ENCODE data around the gene TEX52.
"Not testable (repeated sequence)": the region's sequence is repeated elsewhere in the genome, so short reads cannot be mapped to it uniquely, and the experiment has no call there.

TEX52 gene

DNA sequence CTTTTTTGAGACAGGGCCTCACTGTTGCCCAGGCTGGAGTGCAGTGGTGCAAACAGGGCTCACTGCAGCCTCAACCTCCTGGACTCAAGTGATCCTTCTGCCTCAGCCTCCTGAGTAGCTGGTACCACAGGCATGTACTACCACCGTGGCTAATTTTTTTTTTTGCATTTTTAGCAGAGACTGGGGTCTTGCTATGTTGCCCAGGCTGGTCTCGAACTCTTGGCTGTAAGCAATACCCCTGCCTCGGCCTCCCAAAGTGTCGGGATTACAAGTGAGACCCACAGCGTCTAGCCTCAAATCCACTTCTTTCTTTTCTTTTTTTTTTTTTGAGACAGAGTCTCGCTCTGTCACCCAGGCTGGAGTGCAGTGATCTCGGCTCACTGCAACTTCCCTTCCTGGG is 6.6 kb upstream of the TEX52 start:
- DNase-seq: not testable (repeated sequence)

DNA sequence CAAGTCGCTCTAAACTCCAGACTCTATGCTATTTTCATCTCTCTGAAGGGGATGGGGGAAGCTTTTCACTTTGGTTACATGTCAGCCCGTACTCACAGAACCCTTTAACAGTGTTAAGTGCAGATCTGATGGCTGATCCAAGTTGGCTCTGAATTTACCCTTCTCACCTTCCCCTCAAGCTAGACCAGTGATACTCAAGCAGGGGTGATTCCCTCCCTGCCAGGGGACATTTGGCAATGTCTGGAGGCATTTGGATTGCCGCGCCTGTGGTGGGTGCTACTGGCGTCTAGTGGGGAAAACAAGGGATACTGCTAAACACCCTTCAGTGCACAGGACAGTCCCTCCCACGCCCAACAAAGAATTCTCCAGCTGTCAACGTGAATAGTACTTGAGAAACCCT is 6.0 kb upstream of the TEX52 start:
- DNase-seq: no peak

DNA sequence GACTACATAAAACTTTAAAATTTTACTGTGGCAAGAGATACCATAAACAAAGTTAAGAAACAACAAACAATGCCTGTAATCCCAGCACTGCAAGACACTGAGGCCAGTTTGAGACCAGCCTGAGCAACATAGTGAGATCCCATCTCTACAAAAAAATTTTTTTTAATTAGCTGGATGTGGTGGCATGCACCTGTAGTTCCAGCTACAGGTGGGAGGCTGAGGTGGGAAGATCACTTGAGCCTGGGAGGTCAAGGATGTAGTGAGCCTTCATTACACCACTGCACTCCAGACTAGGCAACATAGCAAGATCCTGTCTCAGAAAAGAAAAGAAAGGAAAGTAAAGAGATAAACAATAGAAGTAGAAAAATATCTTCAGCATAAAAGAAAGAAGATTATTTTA is 3.3 kb upstream of the TEX52 start:
- no peak for DNase-seq

DNA sequence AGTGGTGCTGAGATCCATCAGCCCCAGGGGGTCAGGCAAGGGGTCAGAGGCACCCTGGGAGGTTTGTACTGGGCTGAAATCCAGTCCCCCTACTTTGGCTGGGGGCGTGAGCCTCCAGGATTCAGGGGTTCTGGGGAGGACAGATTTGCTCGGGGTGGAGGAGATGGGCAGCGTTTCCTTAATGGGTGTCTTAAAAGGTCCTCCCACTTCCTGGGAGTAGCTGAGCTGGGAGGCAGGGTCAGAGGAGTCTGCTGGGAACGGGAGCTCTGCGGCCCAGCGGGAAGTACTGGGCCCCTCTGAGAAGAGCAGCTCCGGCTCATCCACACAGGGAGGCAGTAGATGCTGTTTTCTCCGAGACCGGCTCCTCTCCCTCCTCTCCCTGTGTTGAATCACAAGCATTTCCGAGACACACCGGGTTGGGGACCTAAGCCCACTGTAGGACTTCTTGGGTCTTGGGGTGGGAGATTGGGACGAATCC is 2.1 kb upstream of the TEX52 start:
- DNase-seq: no peak

DNA sequence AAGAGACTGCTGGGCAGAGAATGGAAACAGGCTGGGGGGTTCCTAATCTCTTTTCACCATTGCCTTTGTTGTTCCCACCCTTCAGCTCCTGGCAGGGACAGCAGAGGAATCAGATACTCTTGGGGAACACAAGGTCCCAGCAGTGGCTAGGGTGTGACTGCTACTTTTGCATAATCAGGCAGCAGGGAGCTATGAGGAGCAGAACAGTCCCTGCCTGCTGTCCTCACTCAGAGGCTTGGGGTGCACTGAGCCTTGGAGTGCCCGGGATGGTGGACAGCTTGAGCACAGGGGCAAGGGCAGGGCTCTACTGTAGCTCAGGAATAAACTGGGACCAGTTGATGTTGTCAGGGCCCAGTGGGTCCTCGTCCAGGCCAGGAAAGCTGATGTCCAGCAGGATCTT is 1.5 kb upstream of the TEX52 start:
- no peak for DNase-seq

DNA sequence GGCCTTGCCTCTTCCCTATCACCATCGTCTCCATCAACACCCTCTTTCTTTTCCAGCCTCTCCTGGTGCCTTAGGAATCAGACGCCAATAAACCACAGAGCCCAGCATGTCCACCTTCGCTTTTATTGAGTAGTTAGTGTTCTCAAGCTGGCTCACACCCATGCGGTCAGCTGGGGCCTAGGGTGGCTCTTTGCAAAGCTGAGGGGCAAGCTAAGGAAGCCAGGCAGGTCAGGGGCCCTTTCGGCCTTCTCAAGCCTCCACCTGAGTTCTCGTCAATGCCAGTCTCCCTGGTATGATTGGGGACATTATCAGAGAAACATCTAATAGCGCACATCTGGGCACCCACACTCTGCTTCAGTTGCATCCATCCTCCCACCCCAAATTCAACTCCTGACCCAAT is 737 bp upstream of the TEX52 start:
- DNase-seq: no peak

DNA sequence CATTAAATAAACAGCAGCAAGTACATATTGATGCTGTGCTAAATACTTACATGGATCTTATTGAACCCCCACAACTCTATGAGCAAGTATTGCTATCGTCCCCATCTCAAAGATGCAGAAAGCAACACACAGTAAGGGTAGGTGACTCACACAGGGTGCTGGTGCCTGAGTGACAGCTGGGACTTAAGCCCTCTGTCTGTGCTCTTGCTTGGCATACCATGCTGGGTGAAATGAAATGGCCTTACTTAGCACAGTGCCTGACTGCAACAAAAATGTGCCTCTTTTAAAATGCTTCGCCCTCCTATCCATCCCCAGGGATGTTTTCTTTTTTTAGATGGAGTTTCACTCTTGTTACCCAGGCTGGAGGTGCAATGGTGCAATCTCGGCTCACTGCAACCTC is 788 bp downstream of the TEX52 start:
- DNase-seq: no peak

DNA sequence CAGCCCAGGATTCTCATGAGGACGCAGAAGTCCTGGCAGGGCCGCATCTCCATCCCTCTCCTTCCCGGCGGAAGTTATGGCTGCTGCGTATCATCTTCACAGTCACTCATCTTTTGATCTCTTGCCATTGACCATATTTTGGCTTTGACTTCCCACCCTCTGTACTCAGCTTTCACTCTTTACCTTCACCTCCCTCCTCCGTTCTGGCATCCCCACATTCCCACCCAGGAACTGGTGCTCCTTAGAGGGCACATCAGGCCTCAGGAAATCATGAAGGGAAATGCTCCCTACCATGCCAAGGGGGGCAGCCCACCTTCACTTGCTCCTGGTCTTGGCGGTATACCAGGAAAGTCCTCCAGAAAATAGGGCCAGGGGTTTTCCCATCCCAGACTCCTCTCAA is 1.3 kb downstream of the TEX52 start:
- no peak for DNase-seq

DNA sequence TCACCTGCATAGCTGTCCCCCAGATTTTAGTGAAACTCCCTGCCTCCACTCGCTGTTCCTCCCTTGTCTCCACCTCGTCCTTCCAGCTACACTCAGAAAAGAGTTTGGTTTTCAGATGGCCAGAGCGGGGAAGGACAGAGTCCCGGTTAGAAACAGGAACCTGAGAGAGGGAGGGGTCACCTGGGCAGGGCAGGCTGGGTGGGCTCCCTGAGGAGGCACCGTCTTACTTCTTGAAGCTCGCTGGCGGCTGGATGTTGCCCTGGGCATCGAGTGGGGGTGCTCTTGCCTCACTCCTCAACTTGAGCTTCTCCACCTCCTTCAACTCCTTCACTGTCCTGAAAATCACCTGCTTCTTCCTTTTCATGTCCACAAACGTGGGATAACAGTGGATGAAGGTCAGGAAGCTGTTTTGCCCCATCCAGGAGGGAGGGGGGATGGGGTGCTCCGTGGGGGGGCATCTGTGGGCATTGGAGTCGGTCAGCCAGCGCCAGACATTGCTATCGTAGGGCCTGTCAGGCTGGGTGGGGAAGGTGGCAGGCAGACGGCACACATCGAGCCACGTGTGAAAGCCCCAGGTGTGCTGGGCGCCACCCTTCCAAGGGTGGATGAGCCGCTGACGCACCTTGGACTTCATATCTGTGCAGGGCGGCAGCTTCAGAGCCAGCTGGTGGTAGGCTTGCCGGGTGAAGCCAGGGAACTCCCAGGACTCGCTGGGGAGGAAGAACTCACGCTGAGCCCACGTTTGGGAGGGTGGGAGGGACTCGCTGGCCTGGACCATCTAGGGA is 2.0 kb downstream of the TEX52 start:
- no peak for DNase-seq

DNA sequence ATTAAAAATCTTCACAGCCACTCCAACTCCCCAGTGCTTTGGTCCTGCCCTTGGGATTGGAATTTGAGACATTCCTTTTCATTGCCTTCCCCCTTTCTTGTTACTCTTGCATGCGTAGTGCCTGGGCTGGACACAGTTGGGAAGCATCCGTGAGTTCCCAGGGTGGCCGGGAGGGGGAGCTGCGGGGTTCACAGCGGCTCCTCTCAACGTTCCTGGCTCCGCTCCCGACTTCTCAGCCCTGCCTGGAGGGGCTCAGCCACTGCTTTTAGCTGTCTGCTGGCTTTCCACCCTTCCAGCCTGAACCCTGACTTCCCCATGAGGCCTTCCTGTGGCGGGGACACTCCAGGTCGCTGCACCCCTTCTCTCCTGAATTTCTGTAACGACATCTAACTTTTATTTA is 3.2 kb downstream of the TEX52 start:
- peak; percentile 35 to 53 for DNase-seq

DNA sequence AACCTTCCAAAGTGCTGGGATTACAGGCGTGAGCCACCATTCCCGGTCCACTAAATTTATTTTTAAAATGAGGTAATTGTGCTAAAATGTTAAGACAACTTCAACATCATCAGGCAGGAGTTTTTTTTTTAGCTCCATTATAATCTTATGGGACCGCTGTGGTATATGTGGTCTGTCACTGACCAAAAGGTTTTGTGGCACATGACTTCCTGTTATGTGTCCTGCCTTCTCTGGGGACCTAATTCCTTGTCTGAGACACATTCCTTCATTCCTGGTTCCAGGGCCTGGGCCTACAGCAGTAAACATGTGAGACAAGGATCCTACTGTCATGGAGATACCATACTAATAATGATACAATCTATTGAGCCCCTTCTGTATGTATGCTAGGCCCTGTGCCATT is 4.9 kb downstream of the TEX52 start:
- no peak for DNase-seq

DNA sequence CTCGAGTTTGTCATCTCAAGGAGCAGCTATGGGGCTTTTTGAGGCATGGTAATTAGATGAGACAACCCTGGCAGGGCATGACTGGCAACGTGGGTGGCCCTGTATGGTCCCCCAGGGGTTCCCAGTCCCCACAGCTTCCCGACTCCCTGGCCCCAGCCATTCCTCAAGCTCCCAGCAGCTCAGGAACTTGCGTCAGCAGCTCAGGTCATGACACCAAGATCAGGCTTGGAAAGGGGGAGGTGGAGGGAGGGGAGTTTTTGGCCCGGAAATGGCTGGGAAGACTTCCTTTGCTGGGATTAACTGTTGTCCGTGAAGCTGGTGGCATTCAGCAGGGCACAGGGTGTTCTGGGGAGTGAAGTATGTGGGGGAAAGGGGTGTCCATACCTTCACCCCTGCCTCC is 11.6 kb downstream of the TEX52 start:
- no peak for DNase-seq

DNA sequence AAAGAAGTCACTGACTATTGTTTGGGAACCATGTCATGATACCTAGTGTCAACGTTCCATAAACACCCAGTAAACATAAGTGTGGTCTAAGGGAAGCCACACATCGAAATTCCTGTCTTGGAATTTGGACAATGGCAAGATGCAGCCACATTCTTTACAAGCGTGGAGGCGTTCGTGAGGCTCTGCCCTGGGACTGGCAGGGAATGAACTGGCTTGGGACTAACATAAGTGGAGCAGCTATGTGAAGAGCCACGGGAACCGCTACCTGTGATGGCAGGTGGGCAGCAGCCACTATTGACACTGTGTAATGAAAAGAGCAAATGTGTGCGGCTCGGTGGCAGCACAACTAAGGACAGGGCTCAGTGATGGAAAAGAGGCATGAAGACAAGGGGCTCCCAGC is 12.1 kb downstream of the TEX52 start:
- no peak for DNase-seq

DNA sequence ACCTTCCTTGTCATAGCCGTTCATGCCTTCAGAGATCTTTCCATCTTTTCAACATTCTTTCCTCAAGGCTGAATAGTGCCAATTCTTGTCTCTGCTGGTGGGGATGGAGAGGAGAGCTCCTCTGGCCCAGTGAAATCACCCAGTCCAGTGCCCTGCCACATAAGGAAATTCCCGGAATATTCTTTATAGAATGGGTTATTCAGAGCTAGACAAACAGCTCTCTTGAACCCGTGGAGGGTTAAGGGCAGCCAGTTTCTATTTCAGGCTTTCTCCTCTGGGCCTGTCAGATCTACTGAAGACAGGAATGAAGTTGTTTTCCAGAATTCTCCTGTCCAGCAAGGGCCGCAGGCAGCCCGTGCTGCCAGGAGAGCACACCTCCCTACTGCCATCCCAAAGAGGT is 13.9 kb downstream of the TEX52 start:
- no peak for DNase-seq

DNA sequence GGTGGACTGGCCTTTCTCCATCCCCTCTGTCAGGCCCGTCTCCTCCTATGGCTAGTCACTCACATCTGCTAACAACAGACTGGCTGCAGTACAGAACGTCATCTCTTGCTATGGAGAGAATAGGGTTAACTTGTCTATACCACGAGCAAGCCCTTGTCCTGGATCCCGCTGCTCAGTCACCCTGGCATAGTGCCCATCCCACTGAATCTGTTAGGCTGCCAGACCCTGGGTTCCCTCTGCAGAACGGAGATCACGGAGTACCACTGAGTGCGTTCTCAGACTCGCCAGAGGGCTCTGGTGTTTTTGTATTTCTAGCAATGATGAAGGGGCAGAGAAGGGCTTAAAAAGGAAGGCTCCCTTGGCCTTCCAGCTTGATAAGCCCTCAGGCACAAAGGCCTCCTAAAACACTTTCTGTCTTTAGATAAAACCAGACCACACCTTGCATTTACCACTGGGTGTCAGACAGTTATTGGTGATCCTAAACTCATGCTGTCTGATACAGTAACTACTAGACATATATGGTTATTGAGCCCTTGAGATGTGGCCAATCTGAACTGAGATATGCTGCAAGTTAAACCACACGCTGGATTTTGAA is 15.7 kb downstream of the TEX52 start:
- peak in 1 of 2 experiments; percentile 16 for DNase-seq

DNA sequence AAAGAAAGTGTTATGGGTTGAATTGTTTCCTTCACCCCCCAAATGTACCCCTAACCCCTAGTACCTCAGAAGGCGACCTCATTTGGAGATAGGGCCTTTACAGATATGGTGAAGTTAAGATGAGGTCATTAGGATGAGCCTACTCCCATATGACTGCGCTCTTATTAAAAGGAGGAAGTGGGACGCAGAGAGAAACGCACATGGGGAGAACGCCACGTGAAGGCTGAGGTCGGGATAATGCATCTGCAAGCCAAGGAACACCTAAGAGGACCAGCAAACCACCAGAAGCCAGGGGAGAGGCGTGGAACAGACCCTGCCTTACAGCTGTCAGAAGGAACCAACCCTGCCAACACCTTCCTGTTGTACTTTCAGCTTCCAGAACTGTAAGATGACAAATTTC is 20.3 kb downstream of the TEX52 start:
- no peak for DNase-seq

DNA sequence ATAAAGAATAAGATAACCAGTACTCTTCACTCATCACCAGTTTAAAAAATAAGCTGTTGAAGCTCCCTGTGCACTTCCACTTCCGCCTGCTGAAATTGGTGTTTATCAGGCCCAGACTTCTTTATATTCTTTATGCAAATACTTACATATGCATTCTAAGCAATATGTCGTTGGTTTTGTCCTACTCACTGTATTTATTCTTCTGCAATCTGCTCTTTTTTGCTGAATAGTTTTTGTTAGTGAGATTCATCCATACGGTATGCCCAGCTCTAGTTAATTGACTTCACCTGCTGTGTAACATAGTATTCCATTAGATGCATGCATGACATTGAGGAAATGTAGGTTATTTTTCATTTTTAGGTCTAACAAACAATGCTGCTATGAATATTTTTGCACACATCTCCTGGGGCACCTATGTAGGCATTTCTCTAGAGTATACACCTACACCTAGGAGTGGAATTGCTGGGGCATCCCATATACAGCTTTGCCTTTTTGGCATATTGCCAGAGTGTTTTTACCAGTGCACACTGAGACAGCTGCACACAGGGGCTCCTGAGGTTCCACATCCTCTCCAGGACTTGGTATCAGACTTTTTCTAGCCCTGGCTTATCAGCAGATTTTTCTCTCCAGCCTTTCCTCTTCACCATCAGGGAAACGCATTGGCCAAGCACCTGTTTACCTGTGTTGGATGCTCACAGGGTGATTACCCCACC is 21.0 kb downstream of the TEX52 start:
- peak in 1 of 2 experiments; percentile 25 for DNase-seq

DNA sequence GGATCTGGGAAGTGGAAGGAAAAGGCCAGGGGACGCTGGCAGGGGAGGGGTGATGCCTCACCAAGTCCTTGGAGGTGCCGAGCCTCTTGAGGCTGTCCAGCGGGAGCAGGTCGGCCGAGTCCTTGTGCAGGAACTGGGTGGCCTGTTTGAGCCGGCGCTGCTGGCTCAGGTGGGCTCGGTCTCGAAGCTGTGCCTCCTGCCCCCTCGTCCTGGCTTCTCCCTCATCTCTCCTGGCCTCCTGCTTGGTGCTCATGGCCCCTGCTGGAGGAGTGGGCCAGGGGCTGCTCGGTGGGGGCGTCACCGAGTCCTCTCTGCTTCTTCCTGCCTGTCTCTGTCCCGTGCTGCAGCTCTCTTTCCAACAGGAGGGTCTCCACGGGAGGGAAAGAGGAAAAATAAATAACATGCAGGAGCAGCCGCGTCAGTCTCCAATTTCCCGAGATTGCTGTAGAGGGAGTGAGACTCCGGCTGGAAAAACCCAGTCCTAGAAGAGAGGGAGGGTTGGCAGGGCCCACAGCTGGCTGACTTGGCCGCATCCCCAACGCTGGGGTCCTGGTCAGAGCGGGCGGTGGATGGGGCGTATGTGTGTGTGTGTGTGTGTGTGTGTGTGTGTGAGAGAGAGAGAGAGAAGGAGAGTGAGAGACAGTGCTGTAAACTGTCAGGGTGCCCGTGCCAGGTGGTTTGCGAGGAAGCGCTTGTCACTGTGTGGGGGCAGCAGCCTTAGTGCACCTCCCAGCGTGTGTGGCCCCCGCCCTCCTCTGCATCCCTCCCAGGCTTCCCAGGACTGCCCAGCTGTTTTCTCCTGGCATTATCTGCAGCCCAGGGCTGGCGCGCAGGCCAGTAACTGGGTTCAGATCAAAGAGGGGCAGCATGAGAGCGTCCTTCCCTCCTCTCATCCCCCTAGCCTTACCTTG is 22.0 kb downstream of the TEX52 start, which contains the start of gene NRIP2:
Gene NRIP2 (minus strand): TSS at position 455 of the 911 bp plus-strand sequence. CDS start 52 bp downstream, at position 403.
- peak in 1 of 2 experiments; percentile 49 for DNase-seq

DNA sequence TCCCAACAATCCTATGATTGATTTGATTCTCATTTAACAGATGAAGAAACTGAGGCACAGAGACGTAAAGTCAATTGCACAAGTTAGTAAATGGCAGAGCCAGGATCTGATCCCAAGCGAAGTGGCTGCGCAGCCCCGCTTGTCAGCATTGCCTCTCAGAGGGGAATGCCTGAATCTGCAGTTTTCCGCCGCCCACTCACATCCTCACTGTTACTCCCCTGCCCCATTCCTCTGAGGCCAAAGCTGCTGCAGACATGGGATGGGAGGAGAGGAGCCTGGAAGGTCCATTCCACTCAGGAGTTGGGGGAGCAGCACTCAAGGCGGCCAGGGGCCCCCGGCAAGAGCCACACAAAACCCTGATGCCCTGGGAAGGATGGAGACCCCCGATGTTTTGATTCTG is 23.0 kb downstream of the TEX52 start:
- no peak for DNase-seq

DNA sequence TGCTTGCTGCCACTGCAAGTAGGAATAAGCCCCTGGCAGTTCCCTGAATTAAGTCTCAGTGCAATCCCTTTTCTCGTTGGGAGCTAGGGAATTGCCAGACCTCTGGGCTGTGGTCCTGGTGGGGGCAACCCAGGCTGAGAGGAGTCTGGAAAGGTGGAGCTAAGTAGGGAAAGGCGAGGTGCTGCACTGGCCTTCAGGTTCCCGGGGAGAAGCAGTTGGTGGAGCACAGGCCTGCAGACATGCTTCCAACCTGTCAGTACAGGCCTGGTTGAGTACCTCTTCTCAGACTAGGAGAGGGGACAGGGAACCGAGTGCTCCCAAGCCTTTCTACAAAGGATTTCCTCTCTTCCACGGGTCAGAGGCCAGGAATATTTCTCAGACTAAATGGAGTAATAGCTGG is 23.5 kb downstream of the TEX52 start:
- no peak for DNase-seq

DNA sequence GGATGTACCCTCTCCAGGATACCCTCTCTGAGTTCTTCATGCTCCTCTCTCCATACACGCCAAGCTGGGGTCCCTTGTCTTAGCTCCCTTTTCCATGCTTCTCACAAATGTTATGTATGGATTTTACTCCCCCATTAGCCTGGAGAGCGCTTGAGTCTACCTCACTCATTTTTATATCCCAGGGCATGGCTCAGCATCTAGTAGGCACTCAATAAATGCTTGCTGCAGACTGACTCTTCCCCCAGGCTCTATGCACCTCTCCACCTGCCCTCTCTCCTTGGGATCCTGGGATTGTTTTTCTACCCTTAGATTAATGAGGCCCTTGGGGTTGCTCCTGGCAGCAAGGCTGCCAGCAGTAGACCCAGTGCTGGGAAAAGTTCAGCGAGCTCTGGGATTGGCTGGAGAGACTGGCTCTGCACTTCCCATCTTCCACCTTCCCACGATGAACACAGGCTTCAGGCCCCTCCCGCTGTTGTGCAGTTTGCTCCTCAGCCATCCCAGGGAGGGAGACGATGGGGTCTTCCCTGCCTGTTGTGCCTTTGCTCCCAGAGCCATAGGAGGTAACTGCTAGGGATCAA is 24.2 kb downstream of the TEX52 start:
- DNase-seq: no peak

DNA sequence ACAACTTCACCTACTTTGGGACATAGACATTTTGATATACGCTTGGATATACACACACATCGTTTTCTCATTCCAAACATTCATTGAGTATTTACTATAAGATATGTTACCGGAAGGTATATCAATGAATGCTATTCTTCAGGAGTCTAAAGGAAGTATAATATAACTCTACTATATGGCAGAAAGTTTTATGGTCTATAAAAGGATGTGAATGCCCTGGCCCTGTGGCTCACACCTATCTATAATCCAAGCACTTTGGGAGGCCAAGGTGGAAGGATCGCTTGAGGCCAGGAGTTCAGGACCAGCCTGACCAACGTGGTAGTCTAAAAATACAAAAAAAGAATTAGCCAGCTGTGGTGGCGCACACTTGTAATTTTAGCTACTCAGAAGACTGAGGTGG is 27.6 kb downstream of the TEX52 start:
- DNase-seq: no peak

Measured in NCI-H2081 (cell line).